AG04449 (cell line): ENCODE results near the gene WFIKKN1.

Source experiments
- CTCF ChIA-PET: fragments of 350-600 bp; formaldehyde crosslinking; extraction: SDS; loops from one replicate; lab custom pipeline; 2021; ENCODE audit warnings: antibody characterized with exemption; lab: Yijun Ruan, JAX
- POLR2A ChIA-PET: fragments of 400-600, 350-600 bp; formaldehyde crosslinking; extraction: SDS; loops from one replicate; lab custom pipeline; 2020; ENCODE audit warnings: antibody characterized with exemption, inconsistent platforms; lab: Yijun Ruan, JAX
- DNase-seq: peaks from one replicate; pipeline ENCODE4 v3.0.0-alpha.2; 2010; ENCODE audit warnings: low read depth, low spot score
- H3K4me3 ChIP-seq: 2 replicates; pipeline ENCODE4 v1.5.1; 2011; ENCODE audit warnings: low read depth, mild to moderate bottlenecking, control low read depth, low read length
- CTCF ChIP-seq: IDR thresholded peaks from one replicate; pipeline ENCODE4 v1.5.1; 2011; ENCODE audit warnings: mild to moderate bottlenecking, moderate library complexity, low read length, control low read depth, inconsistent platforms; ENCODE audit not compliant: insufficient read depth; ENCODE audit errors: missing control alignments

WFIKKN1 gene

GRCh38 chr16:625117-625976 is 5.4 kb upstream of the WFIKKN1 start:
- no peak overlapping the region for H3K4me3 ChIP-seq
- ChIA-PET POLR2A (no interaction called here), CTCF (interaction anchor here (1.3 kb wide), 1 partner anchor 11 kb away, joined by 3 read pairs; no protein-coding TSS in a partner anchor)
- no peak for DNase-seq
- TF ChIP-seq CTCF, result no peak

- ChIA-PET CTCF (no interaction called here), POLR2A (interaction anchor here (0.8 to 1.3 kb wide), 3 partner anchors 27 to 42 kb away, joined by 3 to 4 read pairs (median 3); partner anchors contain the start of genes RAB40C and RHOT2)
- no peak for DNase-seq
- TF ChIP-seq CTCF, result no peak
- no peak overlapping the region for H3K4me3 ChIP-seq
Measured at GRCh38 chr16:625977-626765, 4.6 kb upstream of the WFIKKN1 start.

- peak; percentile 65 for DNase-seq
- CTCF ChIA-PET, result no interaction called here
- H3K4me3 ChIP-seq, result no peak overlapping the region
- POLR2A ChIA-PET, result interaction anchor here (0.8 to 1.4 kb wide), 4 partner anchors 10 to 41 kb away, joined by 3 to 5 read pairs (median 4); partner anchors contain the start of genes RAB40C and RHOT2
- no peak for TF ChIP-seq CTCF
Measured at GRCh38 chr16:626787-627453, 3.9 kb upstream of the WFIKKN1 start.

GRCh38 chr16:627454-628239 is 3.1 kb upstream of the WFIKKN1 start:
- DNase-seq, result no peak
- TF ChIP-seq CTCF, result no peak
- POLR2A ChIA-PET, result interaction anchor here (1.0 to 1.4 kb wide), 3 partner anchors 9 to 37 kb away, joined by 3 to 5 read pairs (median 3); partner anchors contain the start of gene RAB40C
- no peak overlapping the region for H3K4me3 ChIP-seq
- CTCF ChIA-PET, result interaction anchor here (0.7 kb wide), 1 partner anchor 15 kb away, joined by 3 read pairs; no protein-coding TSS in a partner anchor

GRCh38 chr16:628321-629061 is 2.3 kb upstream of the WFIKKN1 start:
- no peak overlapping the region for H3K4me3 ChIP-seq
- CTCF ChIA-PET, result interaction anchor here (0.7 kb wide), 1 partner anchor 14 kb away, joined by 3 read pairs; no protein-coding TSS in a partner anchor
- TF ChIP-seq CTCF, result no peak
- no peak for DNase-seq
- POLR2A ChIA-PET, result no interaction called here
